Ovary (tissue), 3 donors: ENCODE results near the gene CERT1.

Experiments used
- EP300 ChIP-seq: sonication (generic); formaldehyde crosslinking; IDR thresholded peaks from one replicate; pipeline ENCODE4 v1.6.1; 2017; ENCODE audit warnings: antibody characterized with exemption
- POLR2A ChIP-seq: fragments of 450-650 bp; IDR thresholded peaks from one replicate; pipeline ENCODE4 v1.6.1; 2017; ENCODE audit warnings: antibody characterized with exemption, mild to moderate bottlenecking, moderate library complexity
- TF ChIP-seq, protein P1 (sequence below), 3 donors: fragments of 450-650 bp in 2 of 3; fragments of 200-600 bp in 1 of 3; IDR thresholded peaks; one replicate each; pipeline versions ENCODE4 v1.5.1 to v1.8.0; 2016 to 2022; ENCODE audit warnings: antibody characterized with exemption in 3 of 3, mild to moderate bottlenecking in 1 of 3
- donor health status: DM: no; HTN: no; CAD: no.

DNA sequence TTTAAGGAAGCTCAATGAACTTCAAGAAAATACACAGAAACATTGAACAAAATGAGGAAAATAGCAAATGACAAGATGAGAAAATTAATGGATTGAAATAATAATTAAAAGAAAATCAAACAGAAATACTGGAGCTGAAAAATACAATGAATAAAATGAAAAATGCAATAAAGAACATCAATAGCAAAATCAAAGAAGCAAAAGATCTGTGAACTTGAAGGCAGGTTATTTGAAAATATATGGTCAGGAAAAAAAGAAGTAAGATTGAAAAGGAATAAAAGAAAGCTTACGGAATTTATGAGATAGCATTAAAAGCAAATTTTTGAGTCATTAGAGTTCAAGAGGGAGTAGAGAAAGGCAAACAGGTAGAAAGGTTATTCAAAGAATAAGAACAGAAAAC, 42.4 kb downstream of the CERT1 start:
- TF ChIP-seq, protein P1, sequence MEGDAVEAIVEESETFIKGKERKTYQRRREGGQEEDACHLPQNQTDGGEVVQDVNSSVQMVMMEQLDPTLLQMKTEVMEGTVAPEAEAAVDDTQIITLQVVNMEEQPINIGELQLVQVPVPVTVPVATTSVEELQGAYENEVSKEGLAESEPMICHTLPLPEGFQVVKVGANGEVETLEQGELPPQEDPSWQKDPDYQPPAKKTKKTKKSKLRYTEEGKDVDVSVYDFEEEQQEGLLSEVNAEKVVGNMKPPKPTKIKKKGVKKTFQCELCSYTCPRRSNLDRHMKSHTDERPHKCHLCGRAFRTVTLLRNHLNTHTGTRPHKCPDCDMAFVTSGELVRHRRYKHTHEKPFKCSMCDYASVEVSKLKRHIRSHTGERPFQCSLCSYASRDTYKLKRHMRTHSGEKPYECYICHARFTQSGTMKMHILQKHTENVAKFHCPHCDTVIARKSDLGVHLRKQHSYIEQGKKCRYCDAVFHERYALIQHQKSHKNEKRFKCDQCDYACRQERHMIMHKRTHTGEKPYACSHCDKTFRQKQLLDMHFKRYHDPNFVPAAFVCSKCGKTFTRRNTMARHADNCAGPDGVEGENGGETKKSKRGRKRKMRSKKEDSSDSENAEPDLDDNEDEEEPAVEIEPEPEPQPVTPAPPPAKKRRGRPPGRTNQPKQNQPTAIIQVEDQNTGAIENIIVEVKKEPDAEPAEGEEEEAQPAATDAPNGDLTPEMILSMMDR (IDR thresholded peaks at IDR 0.05): no peak
- TF ChIP-seq EP300: no peak
- no peak for TF ChIP-seq POLR2A
